ENCODE data around the gene MEGF11.

GRCh38 chr15:65986416-65986815 is 267.1 kb downstream of the MEGF11 start:
- no peak for TF ChIP-seq CTCF (IDR thresholded peaks at IDR 0.05)
- no peak for TF ChIP-seq POLR2A (IDR thresholded peaks at IDR 0.05)
